SHP77 (cell line): ENCODE measurements around the gene DCTN2.
"Not testable (repeated sequence)": the region's sequence is repeated elsewhere in the genome, so short reads cannot be mapped to it uniquely, and the experiment has no call there.

ENCODE experiments used
- DNase-seq, 2 experiments: peaks; one replicate each; lab custom pipeline; 2025; lab: John Stamatoyannopoulos, UW

DCTN2 gene

GRCh38 chr12:57515408-57515933 is 31.5 kb downstream of the DCTN2 start:
- DNase-seq = no peak

- no peak for DNase-seq
Measured at GRCh38 chr12:57514720-57515407, 32.1 kb downstream of the DCTN2 start.

GRCh38 chr12:57514246-57514645 is 32.7 kb downstream of the DCTN2 start:
- not testable (repeated sequence) for DNase-seq

- DNase-seq = not testable (repeated sequence)
Measured at GRCh38 chr12:57513677-57514076, 33.3 kb downstream of the DCTN2 start.

- no peak for DNase-seq
Measured at GRCh38 chr12:57513266-57513665, 33.7 kb downstream of the DCTN2 start.

- no peak for DNase-seq
Measured at GRCh38 chr12:57512665-57513064, 34.3 kb downstream of the DCTN2 start.

- no peak for DNase-seq
Measured at GRCh38 chr12:57511588-57512325, 35.2 kb downstream of the DCTN2 start.

- DNase-seq = no peak
Measured at GRCh38 chr12:57511161-57511560, 35.8 kb downstream of the DCTN2 start.

- not testable (repeated sequence) for DNase-seq
Measured at GRCh38 chr12:57507796-57508195, 39.2 kb downstream of the DCTN2 start.

GRCh38 chr12:57506541-57506940 is 40.5 kb downstream of the DCTN2 start:
- not testable (repeated sequence) for DNase-seq

- not testable (repeated sequence) for DNase-seq
Measured at GRCh38 chr12:57502311-57502969, 44.6 kb downstream of the DCTN2 start.

- DNase-seq = no peak
Measured at GRCh38 chr12:57500213-57500612, 46.8 kb downstream of the DCTN2 start.

GRCh38 chr12:57498571-57498970 is 48.4 kb downstream of the DCTN2 start:
- no peak for DNase-seq

- no peak for DNase-seq
Measured at GRCh38 chr12:57498132-57498502, 48.9 kb downstream of the DCTN2 start.

GRCh38 chr12:57497223-57498131 is 49.5 kb downstream of the DCTN2 start:
- DNase-seq = no peak

GRCh38 chr12:57496822-57497221 is 50.2 kb downstream of the DCTN2 start:
- no peak for DNase-seq

- DNase-seq = not testable (repeated sequence)
Measured at GRCh38 chr12:57495051-57495701, 51.8 kb downstream of the DCTN2 start.

GRCh38 chr12:57491393-57492280 is 55.4 kb downstream of the DCTN2 start:
- DNase-seq = no peak

GRCh38 chr12:57490126-57490525 is 56.9 kb downstream of the DCTN2 start:
- no peak for DNase-seq

- DNase-seq = no peak
Measured at GRCh38 chr12:57489157-57489641, 57.8 kb downstream of the DCTN2 start.
